Middle frontal gyrus (tissue), 1 donor: ENCODE results near the gene FBXL5.
A peak's percentile ranks its signal among the peaks of the same experiment; 100 is the strongest.

Experiments used
- DNase-seq: peaks from one replicate; pipeline ENCODE4 v3.0.0-alpha.2; 2015; ENCODE audit warnings: low spot score; ENCODE audit errors: extremely low spot score

FBXL5 gene, protein sequence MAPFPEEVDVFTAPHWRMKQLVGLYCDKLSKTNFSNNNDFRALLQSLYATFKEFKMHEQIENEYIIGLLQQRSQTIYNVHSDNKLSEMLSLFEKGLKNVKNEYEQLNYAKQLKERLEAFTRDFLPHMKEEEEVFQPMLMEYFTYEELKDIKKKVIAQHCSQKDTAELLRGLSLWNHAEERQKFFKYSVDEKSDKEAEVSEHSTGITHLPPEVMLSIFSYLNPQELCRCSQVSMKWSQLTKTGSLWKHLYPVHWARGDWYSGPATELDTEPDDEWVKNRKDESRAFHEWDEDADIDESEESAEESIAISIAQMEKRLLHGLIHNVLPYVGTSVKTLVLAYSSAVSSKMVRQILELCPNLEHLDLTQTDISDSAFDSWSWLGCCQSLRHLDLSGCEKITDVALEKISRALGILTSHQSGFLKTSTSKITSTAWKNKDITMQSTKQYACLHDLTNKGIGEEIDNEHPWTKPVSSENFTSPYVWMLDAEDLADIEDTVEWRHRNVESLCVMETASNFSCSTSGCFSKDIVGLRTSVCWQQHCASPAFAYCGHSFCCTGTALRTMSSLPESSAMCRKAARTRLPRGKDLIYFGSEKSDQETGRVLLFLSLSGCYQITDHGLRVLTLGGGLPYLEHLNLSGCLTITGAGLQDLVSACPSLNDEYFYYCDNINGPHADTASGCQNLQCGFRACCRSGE

DNA sequence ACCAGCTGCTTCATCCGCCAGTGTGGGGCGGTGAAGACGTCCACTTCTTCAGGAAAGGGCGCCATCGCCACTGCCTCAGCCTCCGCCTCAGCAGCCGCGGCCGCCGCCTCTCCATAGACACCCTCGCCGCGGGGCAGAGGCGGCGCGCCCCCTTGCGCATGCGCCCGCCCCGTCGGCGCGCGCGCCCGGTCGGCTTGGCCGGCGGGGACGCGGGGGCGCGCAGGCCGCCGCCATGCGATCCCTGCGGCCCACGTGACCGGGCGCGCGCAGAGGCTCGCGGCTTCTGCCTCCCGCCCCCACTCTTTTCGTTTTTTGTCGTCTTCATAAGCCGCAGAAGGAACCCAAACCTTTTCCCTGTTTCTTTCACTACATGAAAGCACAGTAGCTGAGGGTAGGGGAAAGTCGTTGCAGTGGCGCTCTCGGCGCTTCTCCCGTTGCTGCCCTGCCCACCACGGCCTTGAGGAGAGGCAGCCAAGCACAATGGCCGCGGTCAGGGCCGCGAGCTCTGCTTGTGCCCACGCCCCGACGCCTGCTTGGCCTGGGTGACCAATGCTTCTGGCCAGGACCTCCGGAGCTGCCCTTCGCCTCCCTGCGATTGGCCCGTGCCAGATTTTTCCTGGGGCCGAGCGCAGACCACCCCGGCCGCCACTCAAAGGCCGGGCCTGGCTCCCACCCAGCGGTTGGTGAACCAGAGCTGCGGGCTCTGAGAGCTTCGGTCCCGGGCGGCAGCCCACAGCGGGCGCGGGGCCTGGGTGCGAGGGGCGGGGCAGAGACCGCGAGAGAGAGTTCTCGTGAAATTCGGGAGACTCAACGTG lies at the start of gene FBXL5:
FBXL5 (minus strand) TSS at position 135 of the 815 bp plus-strand sequence; CDS start at position 65, 70 bp downstream.
- peak; percentile 86 for DNase-seq

DNA sequence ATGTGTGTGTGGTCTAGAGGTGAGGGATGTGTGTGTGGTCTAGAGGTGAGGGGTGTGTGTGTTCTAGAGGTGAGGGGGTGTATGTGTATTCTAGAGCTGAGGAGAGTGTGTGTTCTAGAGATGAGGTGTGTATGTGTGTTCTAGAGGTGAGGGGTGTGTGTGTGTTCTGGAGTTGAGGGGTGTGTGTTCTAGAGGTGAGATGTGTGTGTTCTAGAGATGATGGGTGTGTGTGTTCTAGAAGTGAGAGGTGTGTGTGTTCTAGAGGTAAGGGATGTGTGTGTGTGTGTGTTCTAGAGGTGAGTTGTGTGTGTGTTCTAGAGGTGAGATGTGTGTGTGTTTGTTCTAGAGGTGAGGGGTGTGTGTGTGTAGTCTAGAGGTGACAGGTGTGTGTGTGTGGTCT lies 49.0 kb upstream of the FBXL5 start:
- no peak for DNase-seq

DNA sequence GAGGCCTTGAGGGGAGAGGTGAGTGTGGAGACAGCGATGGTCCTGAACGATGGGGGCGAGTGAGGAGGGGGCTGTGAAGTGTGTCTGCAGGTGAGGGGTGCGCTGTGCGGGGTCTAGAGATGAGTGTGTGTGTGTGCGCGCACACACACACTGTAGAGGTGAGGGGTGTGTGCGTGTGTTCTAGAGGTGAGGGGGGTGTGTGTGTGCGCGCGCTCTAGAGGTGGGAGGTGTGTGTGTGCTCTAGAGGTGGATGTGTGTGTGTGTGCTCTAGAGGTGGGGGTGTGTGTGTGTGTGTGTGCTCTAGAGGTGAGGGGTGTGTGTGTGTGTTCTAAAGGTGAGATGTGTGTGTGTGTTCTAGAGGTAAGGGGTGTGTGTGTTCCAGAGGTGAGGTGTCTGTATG lies 48.3 kb upstream of the FBXL5 start:
- no peak for DNase-seq

DNA sequence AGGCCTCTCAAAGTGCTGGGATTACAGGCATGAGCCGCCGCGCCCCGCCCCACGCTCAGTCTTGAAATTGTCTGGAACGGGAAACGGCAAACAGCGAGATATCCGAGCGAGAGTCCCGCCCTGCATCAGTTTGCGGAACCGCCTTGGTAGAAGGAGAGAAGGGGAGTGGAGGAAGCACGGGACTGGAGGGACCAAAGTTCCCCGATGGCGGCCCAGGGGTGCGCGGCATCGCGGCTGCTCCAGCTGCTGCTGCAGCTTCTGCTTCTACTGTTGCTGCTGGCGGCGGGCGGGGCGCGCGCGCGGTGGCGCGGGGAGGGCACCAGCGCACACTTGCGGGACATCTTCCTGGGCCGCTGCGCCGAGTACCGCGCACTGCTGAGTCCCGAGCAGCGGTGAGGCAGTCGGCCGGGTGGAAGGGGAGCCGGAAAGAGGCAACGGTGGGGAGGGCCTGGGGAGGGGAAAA lies 47.8 kb upstream of the FBXL5 start, which contains the start of gene BST1:
BST1 (plus strand) TSS at position 125 of the 463 bp plus-strand sequence; CDS start at position 205, 80 bp downstream.
- DNase-seq = no peak

DNA sequence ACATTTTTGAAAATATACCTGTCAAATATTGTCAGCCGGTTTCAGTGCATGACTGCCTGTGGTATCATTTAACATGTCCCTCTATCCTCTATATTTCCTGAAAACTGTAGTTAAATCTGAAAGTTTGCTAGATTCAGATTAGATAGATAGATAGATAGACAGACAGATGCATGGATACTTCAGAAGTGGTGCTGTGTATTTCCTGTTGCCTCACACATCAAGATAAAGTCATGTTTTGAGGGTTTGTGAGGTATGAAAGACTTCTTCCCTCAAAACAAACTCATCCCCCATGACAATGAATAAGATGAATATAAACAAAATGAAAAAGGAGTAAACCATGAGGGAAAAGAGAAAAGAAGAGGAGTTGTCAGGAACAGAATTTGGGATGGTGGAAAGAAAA lies 41.7 kb upstream of the FBXL5 start:
- DNase-seq = no peak

DNA sequence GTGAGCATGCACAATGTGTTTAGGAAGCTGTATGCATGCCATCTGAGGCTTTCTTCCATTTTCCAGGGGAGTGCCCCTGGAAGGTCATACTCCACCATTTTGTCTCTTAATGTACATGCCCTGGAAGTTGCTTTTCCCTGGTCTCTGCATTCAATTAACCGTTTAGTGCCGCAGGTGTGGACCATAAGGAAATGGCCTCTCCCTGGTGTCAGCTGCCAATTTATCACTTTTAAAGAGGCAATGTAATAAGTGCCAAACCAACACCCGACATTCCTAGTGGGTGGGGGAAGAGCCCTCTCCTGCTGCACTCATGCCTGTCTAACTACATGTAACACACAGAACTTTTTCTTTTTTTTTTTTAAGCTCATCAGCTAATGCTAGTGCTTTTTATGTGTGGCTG lies 40.6 kb upstream of the FBXL5 start:
- DNase-seq = no peak

DNA sequence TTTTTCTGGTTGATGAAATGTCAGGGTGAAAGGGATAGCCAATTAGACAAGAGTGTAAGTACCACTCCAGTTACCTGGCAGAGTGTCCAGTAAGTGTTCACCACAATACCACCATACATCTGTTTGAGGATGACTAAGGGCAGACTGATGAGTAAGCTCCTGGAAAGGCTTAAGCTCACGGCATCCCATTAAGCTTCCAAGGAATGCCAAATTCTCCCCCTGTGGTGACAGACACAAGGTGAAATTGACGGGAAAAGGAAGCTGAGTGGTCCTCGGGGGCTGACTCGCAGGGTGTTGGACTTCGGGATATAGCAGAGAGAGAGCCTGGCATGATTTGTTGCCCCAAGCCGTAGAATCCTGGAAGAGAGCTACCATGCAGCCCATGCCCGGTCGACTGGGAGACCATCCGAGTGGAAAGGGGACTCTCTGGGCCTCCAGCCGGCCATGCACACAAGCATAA lies 40.1 kb upstream of the FBXL5 start:
- no peak for DNase-seq

DNA sequence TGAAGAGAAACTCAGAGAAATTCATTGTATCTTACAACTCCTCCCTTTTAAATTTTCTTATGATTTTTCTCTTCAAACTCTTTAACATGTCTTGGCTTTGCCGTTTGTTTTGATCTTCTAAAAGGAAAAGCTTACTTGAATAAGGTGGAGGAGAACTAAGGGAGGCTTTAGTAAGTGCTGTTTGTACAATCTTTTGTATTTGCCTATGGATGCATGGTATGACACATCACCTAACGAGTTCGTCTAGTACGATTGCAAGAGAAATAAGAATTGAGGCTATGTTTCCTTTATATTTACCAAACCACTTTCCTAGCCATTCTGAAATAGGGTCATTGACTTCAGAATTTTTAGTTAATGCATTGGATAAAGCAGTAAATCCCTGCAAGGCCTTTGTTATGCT lies 39.3 kb upstream of the FBXL5 start:
- DNase-seq = no peak

DNA sequence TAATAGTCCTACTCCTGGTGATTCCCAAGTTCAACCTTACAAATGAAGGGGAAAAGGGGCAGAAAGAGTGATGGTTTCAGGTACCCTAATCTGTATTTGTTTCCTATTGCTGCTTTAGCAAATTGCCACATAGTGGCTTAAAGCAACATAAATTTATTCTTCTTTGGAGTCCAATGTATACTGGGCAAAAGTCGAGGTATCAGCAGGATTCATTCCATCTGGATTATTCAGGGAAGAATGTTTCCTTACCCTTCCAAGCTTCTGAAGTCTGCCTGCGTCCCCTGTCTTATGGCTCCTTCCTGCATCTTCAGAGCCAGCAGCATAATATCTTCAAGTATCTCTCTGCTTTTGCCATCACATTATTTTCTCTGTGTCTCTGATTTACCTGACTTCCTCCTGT lies 37.4 kb upstream of the FBXL5 start:
- DNase-seq = no peak

DNA sequence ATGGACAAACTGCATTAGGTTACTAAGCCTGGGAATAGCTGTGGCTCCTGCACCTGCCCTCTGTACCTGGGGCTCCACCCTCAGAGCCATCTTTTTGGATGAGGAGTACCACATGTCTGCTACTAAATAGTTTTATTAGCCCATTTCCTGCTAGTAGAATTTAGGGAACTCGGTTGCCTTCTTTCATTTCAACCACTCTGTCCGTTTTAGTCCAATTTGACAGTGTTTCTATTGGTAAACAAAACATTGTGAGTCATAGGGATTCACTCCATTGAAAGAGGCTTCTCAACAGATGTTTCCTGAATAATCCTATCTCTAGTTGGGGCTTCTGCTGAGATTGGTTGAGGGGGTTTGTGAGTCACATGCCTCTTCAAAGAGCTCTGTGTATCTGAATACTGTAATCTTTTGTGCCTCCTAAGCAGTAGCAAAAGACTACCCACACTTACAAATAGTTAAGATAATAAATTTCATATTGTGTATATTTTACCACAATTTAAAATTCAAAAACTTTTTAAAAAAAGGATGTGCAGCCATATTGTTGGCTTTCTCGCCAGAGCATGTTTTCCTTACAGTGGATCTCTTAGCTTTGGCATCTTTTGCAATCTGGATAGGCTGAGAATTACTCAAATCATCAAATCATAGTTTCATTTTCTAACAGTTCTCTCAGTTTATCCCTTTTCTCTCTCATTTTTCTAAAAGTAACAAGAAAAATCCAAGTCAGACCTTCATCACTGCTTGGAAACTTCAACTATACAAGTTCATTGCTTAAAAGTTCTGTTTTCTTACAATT lies 36.4 kb upstream of the FBXL5 start:
- no peak for DNase-seq

DNA sequence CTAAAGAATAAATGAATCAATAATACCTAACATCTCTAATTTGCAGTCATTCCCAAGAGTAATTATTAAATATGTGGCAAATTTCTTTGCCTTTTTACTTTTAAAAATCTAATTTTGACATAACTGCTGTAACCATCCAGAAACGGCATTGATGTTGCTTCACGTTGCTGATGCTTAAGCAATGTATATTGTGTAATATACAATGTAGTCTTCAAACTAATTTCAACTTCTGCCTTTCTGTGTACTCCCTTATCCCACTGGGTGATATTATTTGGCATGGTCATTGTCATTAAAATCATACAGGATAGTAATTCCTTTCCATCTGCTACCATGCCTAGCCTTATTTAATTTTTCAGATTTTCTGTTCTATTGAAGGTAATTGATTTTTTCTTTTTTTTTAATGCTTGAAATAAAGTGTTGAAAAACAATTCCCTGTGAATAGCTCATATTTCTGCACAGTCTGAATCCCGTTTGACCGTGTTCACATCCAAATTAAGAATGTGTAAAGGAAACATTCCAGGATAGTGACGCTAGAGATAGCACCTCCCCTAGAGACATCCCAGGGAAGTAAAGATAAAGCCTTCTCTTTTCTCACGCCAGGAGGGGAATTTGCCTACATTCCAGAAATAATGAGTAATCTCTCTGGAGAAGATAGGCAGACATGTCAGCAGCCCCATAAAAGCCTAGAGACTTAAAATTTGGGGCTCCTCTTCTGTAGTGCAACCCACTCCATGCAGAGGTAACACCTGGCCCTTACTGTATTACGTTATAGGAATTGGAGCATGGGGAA lies 35.1 kb upstream of the FBXL5 start:
- no peak for DNase-seq

DNA sequence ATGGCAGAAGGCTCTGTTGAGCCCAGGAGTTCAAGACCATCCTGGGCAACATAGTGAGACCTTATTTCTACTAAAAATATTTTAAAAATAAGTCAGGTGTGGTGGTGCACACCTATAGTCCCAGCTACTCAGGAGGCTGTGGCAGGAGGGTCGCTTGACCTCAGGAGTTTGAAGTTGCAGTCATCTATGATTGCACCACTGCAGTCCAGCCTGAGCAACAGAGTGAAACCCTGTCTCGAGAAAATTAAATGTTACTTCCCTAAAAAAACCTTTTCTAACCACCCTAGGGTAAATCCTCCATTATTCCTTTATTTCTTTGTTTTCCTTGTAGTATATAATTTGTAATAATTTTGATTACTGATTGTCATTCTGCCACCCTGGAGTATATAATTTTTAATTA lies 34.4 kb upstream of the FBXL5 start:
- DNase-seq = no peak

DNA sequence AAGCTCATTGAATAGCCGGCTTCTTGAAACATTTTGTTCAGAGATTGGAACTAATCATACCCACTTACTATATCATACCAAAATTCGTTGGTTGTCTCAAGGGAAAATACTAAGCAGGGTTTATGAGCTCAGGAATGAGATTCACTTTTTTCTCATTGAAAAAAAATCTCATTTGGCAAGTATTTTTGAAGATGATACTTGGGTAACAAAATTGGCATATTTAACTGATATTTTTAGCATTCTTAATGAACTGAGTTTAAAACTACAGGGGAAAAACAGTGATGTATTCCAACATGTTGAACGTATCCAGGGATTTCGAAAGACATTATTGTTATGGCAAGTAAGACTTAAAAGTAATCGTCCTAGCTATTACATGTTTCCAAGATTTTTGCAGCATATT lies 32.9 kb upstream of the FBXL5 start:
- no peak for DNase-seq

DNA sequence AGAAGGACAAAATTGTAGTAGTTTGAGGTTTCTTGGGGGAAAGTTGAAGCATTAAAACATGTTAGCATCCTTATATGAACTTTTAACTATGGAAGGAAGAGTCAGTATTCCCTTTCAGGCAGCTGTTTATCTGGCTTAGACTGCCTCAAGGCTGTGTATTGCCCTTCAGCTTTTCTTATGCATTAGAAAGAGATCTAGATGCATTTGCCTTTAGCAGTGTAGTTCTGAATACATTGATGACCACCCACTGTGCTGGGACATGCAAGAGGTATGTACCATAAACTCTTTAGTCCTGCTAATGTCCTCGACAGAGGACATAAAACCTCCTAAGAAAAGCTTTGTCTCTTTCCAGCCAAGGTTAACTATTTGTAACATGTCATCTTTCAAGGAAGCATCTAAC lies 29.3 kb upstream of the FBXL5 start:
- DNase-seq = no peak

DNA sequence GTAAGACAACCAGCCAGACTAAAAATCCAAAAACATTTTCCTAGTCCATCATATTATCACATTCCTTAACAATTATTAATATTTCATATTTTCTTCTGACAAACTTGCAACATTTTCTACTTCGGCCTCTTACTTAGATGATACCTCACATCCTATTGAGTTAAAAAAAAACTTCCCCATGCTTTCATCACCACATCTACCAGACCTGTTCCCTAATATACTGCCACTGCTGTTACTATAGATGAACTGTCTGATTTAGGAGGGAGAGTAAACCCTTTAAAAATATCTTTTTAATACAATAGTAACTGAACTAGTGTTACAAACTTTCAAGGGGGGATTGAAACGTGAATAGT lies 28.0 kb upstream of the FBXL5 start:
- no peak for DNase-seq

DNA sequence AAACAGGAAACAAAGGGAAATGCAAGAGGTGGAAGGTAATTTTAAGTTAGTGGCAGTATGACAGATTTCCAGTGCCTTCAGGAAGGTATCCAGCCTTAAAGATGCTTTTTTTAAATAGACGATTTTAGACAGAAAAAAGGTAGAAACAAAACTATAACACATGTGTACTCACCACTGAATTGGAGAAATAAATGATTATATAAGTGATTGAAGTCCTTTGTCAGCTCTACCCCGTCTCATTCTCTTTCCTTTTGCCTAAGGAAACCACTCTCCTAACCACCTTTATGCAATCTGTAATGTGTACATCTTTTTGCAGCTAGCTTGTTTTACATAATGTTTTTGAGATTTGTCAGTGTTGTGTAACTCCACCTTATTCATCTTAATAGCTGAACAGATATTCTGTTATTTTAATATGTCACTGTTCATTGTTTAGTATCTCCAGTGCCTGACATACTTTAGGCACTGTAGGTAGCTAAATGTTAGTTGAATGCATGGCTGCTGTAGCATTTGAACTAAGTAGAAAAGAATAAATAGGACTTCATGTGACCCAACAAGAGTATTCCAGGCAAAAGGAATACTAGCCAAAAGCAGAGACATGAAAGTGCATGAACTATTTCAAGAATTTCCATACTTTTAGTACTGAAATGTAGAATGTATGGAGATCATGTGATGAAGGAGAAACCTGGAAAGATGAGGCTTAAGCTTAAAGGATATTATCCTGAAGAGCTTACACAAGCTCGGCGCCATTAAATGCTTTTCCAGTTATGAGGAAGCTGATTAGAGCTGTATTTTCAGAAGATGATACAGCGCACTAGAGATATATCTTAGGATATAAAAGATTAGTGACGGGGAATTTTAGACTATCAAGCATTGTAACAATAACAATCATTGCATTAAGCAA lies 27.3 kb upstream of the FBXL5 start:
- DNase-seq = no peak

DNA sequence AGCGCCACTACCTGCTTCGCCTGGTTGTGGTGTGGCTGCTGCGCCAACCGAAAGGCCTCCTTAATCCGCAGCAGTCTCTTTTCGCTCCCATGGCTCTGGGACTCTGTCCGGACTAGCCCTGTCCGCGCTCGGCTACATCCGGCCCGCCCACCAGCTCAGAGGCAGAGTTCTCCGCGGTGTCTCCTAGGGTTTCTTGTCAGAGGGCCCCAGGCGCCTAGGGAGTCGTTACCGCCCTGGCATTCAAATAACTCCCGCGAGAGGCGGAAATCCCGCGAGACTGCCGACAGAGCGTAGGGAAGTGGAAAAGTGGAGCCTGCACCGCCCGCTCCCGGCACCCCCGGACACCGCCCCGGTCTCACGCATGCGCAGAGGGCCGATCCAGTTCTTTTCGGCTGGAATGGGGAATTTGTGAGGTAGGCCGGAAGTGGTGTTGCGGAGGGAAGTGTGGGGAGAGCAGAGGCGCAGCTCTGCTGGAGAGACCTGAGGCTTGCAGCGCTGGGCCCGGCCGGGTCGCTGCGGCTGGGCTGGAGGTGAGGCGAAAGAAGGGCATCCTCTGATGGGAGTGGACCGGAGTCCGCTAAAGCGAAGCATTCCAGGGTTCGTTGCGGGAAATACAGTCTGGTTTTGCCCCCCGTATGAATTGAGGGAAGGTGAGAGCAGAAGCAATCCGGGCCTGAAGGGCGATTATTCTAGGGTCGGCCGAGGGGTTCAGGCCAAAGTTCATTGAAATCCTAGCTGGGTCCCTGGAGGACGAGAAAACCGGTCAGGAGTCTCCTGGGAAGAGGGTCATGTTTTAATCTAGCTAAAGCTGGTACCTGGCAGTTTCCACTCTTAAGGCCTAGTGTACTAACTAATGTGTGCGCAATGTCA lies 26.4 kb upstream of the FBXL5 start, which contains the start of gene FAM200B:
FAM200B (plus strand) TSS at position 456 of the 870 bp plus-strand sequence. CDS start 5,151 bp downstream, outside the sequence.
- DNase-seq = peak; percentile 95

DNA sequence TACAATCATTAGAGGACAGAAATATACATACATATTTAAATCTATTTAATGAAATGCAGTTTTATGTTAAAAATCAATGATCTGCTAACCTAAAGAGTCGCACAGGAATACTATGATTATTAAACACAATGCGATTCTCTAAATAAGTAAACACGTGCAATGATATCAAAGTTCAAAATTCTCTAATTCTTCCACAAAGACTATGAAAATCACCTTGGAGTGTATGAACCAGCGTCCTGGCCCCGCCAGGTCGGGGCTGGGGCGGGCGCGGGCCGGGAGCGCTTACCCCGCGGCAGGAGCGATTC lies 25.9 kb upstream of the FBXL5 start:
- no peak for DNase-seq
